Measurements from ENCODE around the gene GRK3.

The GRK3 gene

GRCh38 chr22:25542720-25543402, 21.6 kb upstream of the GRK3 start:
- Histone ChIP-seq H3K27me3 (no peaks in the 10 kb centered on the region), H3K27ac (no peak overlapping the region), H3K9me3 (no peaks in the 10 kb centered on the region), H3K4me3 (no peak overlapping the region), H3K4me1 (no peaks in the 10 kb centered on the region), H3K36me3 (no peaks in the 10 kb centered on the region)
- intact Hi-C loops (cut with DNase I; ENCODE audit: low total_unique reads), result no loop called here
- no peak for TF ChIP-seq CTCF (IDR thresholded peaks at IDR 0.05)
- DNase-seq, result no peak

- H3K36me3 ChIP-seq, result no peaks in the 10 kb centered on the region
- no peak overlapping the region for H3K27ac ChIP-seq
- intact Hi-C loops (cut with DNase I; ENCODE audit: low total_unique reads), result no loop called here
- no peaks in the 10 kb centered on the region for H3K27me3 ChIP-seq
- no peak for TF ChIP-seq CTCF (IDR thresholded peaks at IDR 0.05)
- H3K4me3 ChIP-seq, result no peak overlapping the region
- H3K4me1 ChIP-seq, result no peaks in the 10 kb centered on the region
- no peak for DNase-seq
- no peaks in the 10 kb centered on the region for H3K9me3 ChIP-seq
These were observed 19.3 kb upstream of the GRK3 start for GRCh38 chr22:25545146-25545545.

- H3K4me3 ChIP-seq, result no peak overlapping the region
- no peaks in the 10 kb centered on the region for H3K36me3 ChIP-seq
- no peak for TF ChIP-seq CTCF (IDR thresholded peaks at IDR 0.05)
- H3K9me3 ChIP-seq, result no peaks in the 10 kb centered on the region
- H3K27me3 ChIP-seq, result no peaks in the 10 kb centered on the region
- no peaks in the 10 kb centered on the region for H3K4me1 ChIP-seq
- no peak for DNase-seq
- intact Hi-C loops (cut with DNase I; ENCODE audit: low total_unique reads), result no loop called here
- no peak overlapping the region for H3K27ac ChIP-seq
These were observed 18.8 kb upstream of the GRK3 start for GRCh38 chr22:25545672-25546071.

- no peak for TF ChIP-seq CTCF (IDR thresholded peaks at IDR 0.05)
- H3K27me3 ChIP-seq, result no peaks in the 10 kb centered on the region
- H3K36me3 ChIP-seq, result no peaks in the 10 kb centered on the region
- DNase-seq, result no peak
- no peak overlapping the region for H3K4me3 ChIP-seq
- no peaks in the 10 kb centered on the region for H3K4me1 ChIP-seq
- no peak overlapping the region for H3K27ac ChIP-seq
- intact Hi-C loops (cut with DNase I; ENCODE audit: low total_unique reads), result no loop called here
- no peaks in the 10 kb centered on the region for H3K9me3 ChIP-seq
These were observed 18.2 kb upstream of the GRK3 start for GRCh38 chr22:25546242-25546641.

- intact Hi-C loops (cut with DNase I; ENCODE audit: low total_unique reads), result no loop called here
- no peak for TF ChIP-seq CTCF (IDR thresholded peaks at IDR 0.05)
- no peaks in the 10 kb centered on the region for H3K27me3 ChIP-seq
- H3K4me1 ChIP-seq, result no peaks in the 10 kb centered on the region
- no peaks in the 10 kb centered on the region for H3K9me3 ChIP-seq
- H3K4me3 ChIP-seq, result no peak overlapping the region
- no peak overlapping the region for H3K27ac ChIP-seq
- no peak for DNase-seq
- no peaks in the 10 kb centered on the region for H3K36me3 ChIP-seq
These were observed 17.7 kb upstream of the GRK3 start for GRCh38 chr22:25546751-25547150.
